ENCODE data around the gene BBS9.

GRCh38 chr7:33192695-33193291, 63.4 kb downstream of the BBS9 start:
- TF ChIP-seq POLR2A (IDR thresholded peaks at IDR 0.05) (no peak), CTCF (IDR thresholded peaks at IDR 0.05) (no peak), POLR2AphosphoS5 (IDR thresholded peaks at IDR 0.05) (no peak), EP300 (IDR thresholded peaks at IDR 0.05) (no peak)

All from suprapubic skin (tissue), 4 donors.